Measurements from ENCODE around the gene BCCIP.

BCCIP gene

GRCh38 chr10:125822878-125823662 is at the start of gene BCCIP, which contains the start of gene UROS:
Gene BCCIP (plus strand): TSS chr10:125823546. CDS start chr10:125823558, 12 bp downstream.
Gene UROS (minus strand): TSS chr10:125823258. CDS start chr10:125816499, 6,759 bp downstream.
- DNase-seq, result peak; percentile 41

- no peak for DNase-seq
These were observed 49.4 kb upstream of the BCCIP start for GRCh38 chr10:125773687-125774543.

- DNase-seq, result no peak
These were observed 48.7 kb upstream of the BCCIP start for GRCh38 chr10:125774581-125775191.

- no peak for DNase-seq
These were observed 47.7 kb upstream of the BCCIP start, which contains the start of gene MMP21 for GRCh38 chr10:125775491-125776106. Gene MMP21 (minus strand): TSS chr10:125775821. CDS start chr10:125775821, 0 bp downstream.

GRCh38 chr10:125777806-125778205 is 45.5 kb upstream of the BCCIP start:
- DNase-seq, result no peak

GRCh38 chr10:125778556-125778955 is 44.8 kb upstream of the BCCIP start:
- DNase-seq, result no peak

- DNase-seq, result no peak
These were observed 43.7 kb upstream of the BCCIP start for GRCh38 chr10:125779403-125780327.

- DNase-seq, result no peak
These were observed 42.0 kb upstream of the BCCIP start for GRCh38 chr10:125781374-125781773.

GRCh38 chr10:125782054-125782453 is 41.3 kb upstream of the BCCIP start:
- DNase-seq, result no peak

- no peak for DNase-seq
These were observed 40.7 kb upstream of the BCCIP start for GRCh38 chr10:125782616-125783015.

- no peak for DNase-seq
These were observed 39.9 kb upstream of the BCCIP start for GRCh38 chr10:125783408-125783807.

GRCh38 chr10:125783957-125784356 is 39.4 kb upstream of the BCCIP start:
- DNase-seq, result no peak

- no peak for DNase-seq
These were observed 37.6 kb upstream of the BCCIP start for GRCh38 chr10:125785791-125786190.

GRCh38 chr10:125788156-125789034 is 35.0 kb upstream of the BCCIP start:
- no peak for DNase-seq

GRCh38 chr10:125792342-125793300 is 30.7 kb upstream of the BCCIP start:
- no peak for DNase-seq

GRCh38 chr10:125795128-125795527 is 28.2 kb upstream of the BCCIP start:
- no peak for DNase-seq

- no peak for DNase-seq
These were observed 27.6 kb upstream of the BCCIP start for GRCh38 chr10:125795637-125796190.

- DNase-seq, result no peak
These were observed 25.9 kb upstream of the BCCIP start for GRCh38 chr10:125797424-125797823.
